Panc1 (cell line): ENCODE results near the gene SPEM3. TPM values are rescaled to one million over a fixed set of nuclear protein-coding genes. Genes with fewer than 3 reads are reported as not detected.

Source experiments
- ATAC-seq: fragments of 200-7000 bp; cut with Tn5 transposase; 2 replicates; pipeline ENCODE4 v1.9.1; 2020; ENCODE audit warnings: mild to moderate bottlenecking, moderate library complexity
- BruUV-seq: library from RNA; stranded (reverse); fragments of 400-500 nt; replicated peaks from 2 replicates; lab custom pipeline; 2021; lab: Mats Ljungman, UMichigan
- CTCF ChIA-PET: fragments of 300-600 bp; sonication (Branson Sonifier 250); formaldehyde crosslinking; loops from one replicate; lab custom pipeline; 2022; ENCODE audit warnings: antibody characterized with exemption; lab: Charles Lee
- POLR2A ChIA-PET: fragments of 300-600 bp; sonication (Branson Sonifier 250); formaldehyde crosslinking; loops from one replicate; lab custom pipeline; 2022; ENCODE audit warnings: antibody characterized with exemption; lab: Charles Lee
- DNase-seq: peaks from one replicate; pipeline ENCODE4 v3.0.0-alpha.2; 2010; ENCODE audit warnings: low read depth, low spot score
- H3K27ac ChIP-seq: 2 replicates; pipeline ENCODE4 v1.5.1; 2011; ENCODE audit warnings: mild to moderate bottlenecking, low read length, inconsistent platforms
- H3K27me3 ChIP-seq: fragments of 200-500 bp; sonication (Bioruptor generic); 2 replicates; pipeline ENCODE4 v1.6.0; 2014; ENCODE audit warnings: low read length, inconsistent platforms; ENCODE audit not compliant: control insufficient read depth, insufficient read depth
- H3K36me3 ChIP-seq: fragments of 200-500 bp; sonication (Bioruptor generic); 2 replicates; pipeline ENCODE4 v1.5.1; 2014; ENCODE audit warnings: inconsistent platforms, mild to moderate bottlenecking, low read length, moderate library complexity; ENCODE audit not compliant: control insufficient read depth, insufficient read depth
- H3K4me1 ChIP-seq: 2 replicates; pipeline ENCODE4 v1.5.1; 2011; ENCODE audit warnings: inconsistent platforms, mild to moderate bottlenecking, low read length, moderate library complexity; ENCODE audit not compliant: control insufficient read depth, insufficient read depth
- H3K4me3 ChIP-seq, 2 experiments: 2 replicates each; pipeline ENCODE4 v1.5.1; 2011 to 2012; ENCODE audit warnings: low read depth in 2 of 2, low read length in 2 of 2, mild to moderate bottlenecking in 2 of 2, inconsistent platforms in 1 of 2, moderate library complexity in 1 of 2
- H3K9me3 ChIP-seq: fragments of 200-500 bp; sonication (Bioruptor generic); 2 replicates; pipeline ENCODE4 v1.5.1; 2014; ENCODE audit warnings: low read depth, mild to moderate bottlenecking, inconsistent platforms, low read length, moderate library complexity; ENCODE audit not compliant: control insufficient read depth, insufficient read depth
- POLR2AphosphoS5 ChIP-seq: IDR thresholded peaks from 2 replicates; pipeline ENCODE4 v1.6.1; 2012; ENCODE audit warnings: mild to moderate bottlenecking, low read depth, low read length, moderate library complexity
- SIN3A ChIP-seq: IDR thresholded peaks from 2 replicates; pipeline ENCODE4 v1.6.1; 2012; ENCODE audit warnings: low read depth, mild to moderate bottlenecking, low read length, moderate library complexity, borderline replicate concordance; ENCODE audit not compliant: insufficient read depth
- TCF7L2 ChIP-seq: IDR thresholded peaks from 2 replicates; pipeline ENCODE4 v1.6.1; 2011; ENCODE audit warnings: mild to moderate bottlenecking, low read depth, low read length, inconsistent platforms
- in situ Hi-C: cut with HindIII; loops from 2 replicates; pipeline ENCODE4 v1.10.0; 2016; ENCODE audit warnings: low sequenced_read_pairs, low pct_unique_long_range_greater_than_20kb
- intact Hi-C: fragments of 100-400 bp; cut with micrococcal nuclease; formaldehyde crosslinking; loops from one replicate; pipeline ENCODE4 v1.10.0; 2022; ENCODE audit not compliant: unreplicated experiment
- total RNA-seq: library from RNA; stranded (reverse); gene quantifications from one replicate; pipeline ENCODE4 v1.2.1, GENCODE V29; 2021; ENCODE audit not compliant: unreplicated experiment
- TF ChIP-seq, protein P1 (sequence below): fragments of 450-650 bp; IDR thresholded peaks from 2 replicates; pipeline ENCODE4 v1.5.1; 2017; ENCODE audit warnings: mild to moderate bottlenecking
- TF ChIP-seq, protein P2 (sequence below), 2 experiments: IDR thresholded peaks; 2 replicates each; pipeline ENCODE4 v1.6.1; 2011 to 2012; ENCODE audit warnings: low read depth in 2 of 2, control low read depth in 1 of 2, low read length in 1 of 2, mild to moderate bottlenecking in 1 of 2, moderate library complexity in 1 of 2; ENCODE audit not compliant: insufficient read depth in 1 of 2

SPEM3 gene
- total RNA-seq, 1 experiment from 2014 or later: not detected

DNA sequence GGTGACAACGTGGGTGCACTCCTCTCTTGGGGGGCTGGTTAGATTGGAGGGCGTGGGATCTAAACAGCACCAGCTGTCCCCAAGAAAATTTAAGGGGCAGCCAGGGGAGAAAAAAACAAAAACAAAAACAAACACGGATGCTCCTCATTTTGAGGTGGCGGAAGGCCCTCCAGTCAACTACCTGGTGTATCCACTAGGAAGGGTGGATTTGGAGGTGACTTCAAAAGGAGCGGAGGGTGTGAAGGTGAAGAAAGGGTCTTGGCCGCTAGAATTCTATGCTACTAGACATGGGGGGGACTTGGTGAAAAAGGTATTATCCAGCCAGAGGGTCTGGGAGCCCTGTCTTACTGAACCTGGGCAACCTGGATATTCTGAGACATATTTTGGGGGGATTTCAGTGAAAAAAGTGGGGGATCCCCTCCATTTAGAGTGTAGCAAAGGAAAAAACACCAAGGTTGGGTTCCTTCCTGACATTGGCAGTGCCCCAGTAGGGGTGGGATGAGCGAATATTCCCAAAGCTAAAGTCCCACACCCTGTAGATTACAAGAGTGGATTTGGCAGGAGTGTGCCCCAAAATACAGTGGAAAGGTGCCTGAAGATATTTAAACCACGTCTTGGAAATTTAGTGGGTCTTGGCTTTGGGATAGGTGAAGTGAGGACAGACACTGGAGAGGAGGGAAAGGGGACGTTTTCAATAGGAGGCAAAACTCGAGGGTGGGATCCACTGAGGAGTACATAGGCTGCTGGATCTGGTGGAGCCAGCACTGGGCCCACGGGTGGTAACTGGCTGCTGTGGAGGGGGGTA, 10.2 kb downstream of the SPEM3 start:
- H3K27ac ChIP-seq: no peak overlapping the region
- BruUV-seq: no TSS peak
- ChIA-PET CTCF (no interaction called here), POLR2A (interaction anchor here (0.5 to 0.6 kb wide), 2 partner anchors 34 to 45 kb away, joined by 4 to 18 read pairs; partner anchors contain the start of gene POLR2A)
- intact Hi-C loops (loop anchor here (10.0 kb wide), 1 partner anchor 84 kb away; the partner anchor contains the start of genes KCTD11 and TMEM95), in situ Hi-C loops (no loop called here)
- H3K36me3 ChIP-seq: no peaks in the 10 kb centered on the region
- ATAC-seq: no peak
- no peak for DNase-seq
- TF ChIP-seq, protein P1, sequence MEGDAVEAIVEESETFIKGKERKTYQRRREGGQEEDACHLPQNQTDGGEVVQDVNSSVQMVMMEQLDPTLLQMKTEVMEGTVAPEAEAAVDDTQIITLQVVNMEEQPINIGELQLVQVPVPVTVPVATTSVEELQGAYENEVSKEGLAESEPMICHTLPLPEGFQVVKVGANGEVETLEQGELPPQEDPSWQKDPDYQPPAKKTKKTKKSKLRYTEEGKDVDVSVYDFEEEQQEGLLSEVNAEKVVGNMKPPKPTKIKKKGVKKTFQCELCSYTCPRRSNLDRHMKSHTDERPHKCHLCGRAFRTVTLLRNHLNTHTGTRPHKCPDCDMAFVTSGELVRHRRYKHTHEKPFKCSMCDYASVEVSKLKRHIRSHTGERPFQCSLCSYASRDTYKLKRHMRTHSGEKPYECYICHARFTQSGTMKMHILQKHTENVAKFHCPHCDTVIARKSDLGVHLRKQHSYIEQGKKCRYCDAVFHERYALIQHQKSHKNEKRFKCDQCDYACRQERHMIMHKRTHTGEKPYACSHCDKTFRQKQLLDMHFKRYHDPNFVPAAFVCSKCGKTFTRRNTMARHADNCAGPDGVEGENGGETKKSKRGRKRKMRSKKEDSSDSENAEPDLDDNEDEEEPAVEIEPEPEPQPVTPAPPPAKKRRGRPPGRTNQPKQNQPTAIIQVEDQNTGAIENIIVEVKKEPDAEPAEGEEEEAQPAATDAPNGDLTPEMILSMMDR: no peak
- TF ChIP-seq SIN3A (no peak), POLR2AphosphoS5 (no peak), TCF7L2 (no peak)
- TF ChIP-seq, protein P2, sequence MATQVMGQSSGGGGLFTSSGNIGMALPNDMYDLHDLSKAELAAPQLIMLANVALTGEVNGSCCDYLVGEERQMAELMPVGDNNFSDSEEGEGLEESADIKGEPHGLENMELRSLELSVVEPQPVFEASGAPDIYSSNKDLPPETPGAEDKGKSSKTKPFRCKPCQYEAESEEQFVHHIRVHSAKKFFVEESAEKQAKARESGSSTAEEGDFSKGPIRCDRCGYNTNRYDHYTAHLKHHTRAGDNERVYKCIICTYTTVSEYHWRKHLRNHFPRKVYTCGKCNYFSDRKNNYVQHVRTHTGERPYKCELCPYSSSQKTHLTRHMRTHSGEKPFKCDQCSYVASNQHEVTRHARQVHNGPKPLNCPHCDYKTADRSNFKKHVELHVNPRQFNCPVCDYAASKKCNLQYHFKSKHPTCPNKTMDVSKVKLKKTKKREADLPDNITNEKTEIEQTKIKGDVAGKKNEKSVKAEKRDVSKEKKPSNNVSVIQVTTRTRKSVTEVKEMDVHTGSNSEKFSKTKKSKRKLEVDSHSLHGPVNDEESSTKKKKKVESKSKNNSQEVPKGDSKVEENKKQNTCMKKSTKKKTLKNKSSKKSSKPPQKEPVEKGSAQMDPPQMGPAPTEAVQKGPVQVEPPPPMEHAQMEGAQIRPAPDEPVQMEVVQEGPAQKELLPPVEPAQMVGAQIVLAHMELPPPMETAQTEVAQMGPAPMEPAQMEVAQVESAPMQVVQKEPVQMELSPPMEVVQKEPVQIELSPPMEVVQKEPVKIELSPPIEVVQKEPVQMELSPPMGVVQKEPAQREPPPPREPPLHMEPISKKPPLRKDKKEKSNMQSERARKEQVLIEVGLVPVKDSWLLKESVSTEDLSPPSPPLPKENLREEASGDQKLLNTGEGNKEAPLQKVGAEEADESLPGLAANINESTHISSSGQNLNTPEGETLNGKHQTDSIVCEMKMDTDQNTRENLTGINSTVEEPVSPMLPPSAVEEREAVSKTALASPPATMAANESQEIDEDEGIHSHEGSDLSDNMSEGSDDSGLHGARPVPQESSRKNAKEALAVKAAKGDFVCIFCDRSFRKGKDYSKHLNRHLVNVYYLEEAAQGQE (IDR thresholded peaks at IDR 0.05; ENCODE audit: insufficient read depth in 1 of 2, low read depth in 2 of 2, low read length in 1 of 2): no peak
- H3K27me3 ChIP-seq: no peaks in the 10 kb centered on the region
- no peaks in the 10 kb centered on the region for H3K9me3 ChIP-seq
- peak overlapping the region in 1 of 2 experiments; percentile 51; a peak in 1 of 4 replicates for H3K4me3 ChIP-seq
- H3K4me1 ChIP-seq: peaks cover 12% of the 10 kb centered on the region

DNA sequence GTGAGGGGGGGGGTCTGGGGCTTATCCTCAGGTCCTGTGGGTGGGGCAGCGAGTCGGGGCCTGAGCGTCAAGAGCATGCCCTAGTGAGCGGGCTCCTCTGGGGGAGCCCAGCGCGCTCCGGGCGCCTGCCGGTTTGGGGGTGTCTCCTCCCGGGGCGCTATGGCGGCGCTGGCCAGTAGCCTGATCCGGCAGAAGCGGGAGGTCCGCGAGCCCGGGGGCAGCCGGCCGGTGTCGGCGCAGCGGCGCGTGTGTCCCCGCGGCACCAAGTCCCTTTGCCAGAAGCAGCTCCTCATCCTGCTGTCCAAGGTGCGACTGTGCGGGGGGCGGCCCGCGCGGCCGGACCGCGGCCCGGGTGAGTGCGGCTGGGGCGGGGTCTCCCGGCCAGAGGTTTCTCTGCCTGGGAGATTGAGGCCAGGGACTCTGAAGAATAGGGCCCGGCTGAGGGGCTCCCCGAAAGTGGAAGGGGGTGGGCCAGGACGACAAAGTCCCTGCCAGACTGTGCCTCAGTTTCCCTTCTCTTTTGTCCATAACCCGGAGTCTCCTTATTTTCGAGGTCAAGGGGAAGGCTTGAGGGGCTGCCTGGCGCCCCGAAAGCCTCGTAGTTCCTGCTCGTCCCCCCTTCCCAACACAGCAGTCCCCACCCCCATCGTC, 10.9 kb downstream of the SPEM3 start, which contains the start of gene FGF11:
Gene FGF11, plus strand, starts transcription at position 51 of the 651 bp plus-strand sequence. Its CDS starts 109 bp downstream, at position 160.
- no peak for ATAC-seq
- in situ Hi-C loops (no loop called here), intact Hi-C loops (loop anchor here (10.0 kb wide), 1 partner anchor 85 kb away; the partner anchor contains the start of genes KCTD11 and TMEM95)
- H3K4me3 ChIP-seq: peak within 1 kb of the TSS; percentile 51 to 73
- peaks cover 17% of the 10 kb centered on the region for H3K4me1 ChIP-seq
- no TSS peak for BruUV-seq
- CTCF ChIA-PET: no interaction called here
- TF ChIP-seq, protein P1: no peak
- 0 out of 2 replicates have a peak, but pooled peaks have one; percentile 30 for TF ChIP-seq POLR2AphosphoS5
- no peaks in the 10 kb centered on the region for H3K9me3 ChIP-seq
- peak within 1 kb of the TSS; percentile 70 for H3K27ac ChIP-seq
- no peaks in the 10 kb centered on the region for H3K27me3 ChIP-seq
- H3K36me3 ChIP-seq: no peaks in the 10 kb centered on the region
- no peak for DNase-seq
- POLR2A ChIA-PET: interaction anchor here (0.6 kb wide), 1 partner anchor 45 kb away, joined by 4 read pairs; the partner anchor contains the start of gene POLR2A
